K562 (cell line): ENCODE data around the gene HOXA9. TPM values are rescaled to one million over a fixed set of nuclear protein-coding genes. Genes with fewer than 3 reads are reported as not detected.

Experiments
- HNRNPUL1 ChIP-seq: fragments of 200-400 bp; formaldehyde crosslinking; IDR thresholded peaks from 2 replicates; pipeline ENCODE4 v1.6.1; 2017; ENCODE audit warnings: low read length
- PCBP1 ChIP-seq: fragments of 200-400 bp; formaldehyde crosslinking; IDR thresholded peaks from 2 replicates; pipeline ENCODE4 v1.6.1; 2018; ENCODE audit warnings: mild to moderate bottlenecking, low read depth, low read length; ENCODE audit not compliant: poor library complexity, severe bottlenecking
- PHB ChIP-seq: fragments of 250-450 bp; sonication (Bioruptor Pico); IDR thresholded peaks from 2 replicates; pipeline ENCODE4 v1.5.0; 2021
- SRSF1 ChIP-seq: fragments of 200-400 bp; formaldehyde crosslinking; IDR thresholded peaks from 2 replicates; pipeline ENCODE4 v1.6.1; 2017; ENCODE audit warnings: mild to moderate bottlenecking, low read depth, low read length, moderate library complexity
- TFAM ChIP-seq: fragments of 250-450 bp; sonication (Bioruptor Pico); conservative IDR thresholded peaks from 2 replicates; pipeline ENCODE4 v1.5.0; 2021; ENCODE audit warnings: mild to moderate bottlenecking, moderate library complexity
- ZNF184 ChIP-seq: sonication (generic); formaldehyde crosslinking; IDR thresholded peaks from 2 replicates; pipeline ENCODE4 v1.5.0; 2020; ENCODE audit warnings: missing genetic modification reagents
- ZNF316 ChIP-seq: fragments of 450-650 bp; IDR thresholded peaks from 2 replicates; pipeline ENCODE4 v1.6.1; 2016
- ZNF583 ChIP-seq: fragments of 250-450 bp; sonication (Bioruptor Pico); IDR thresholded peaks from 2 replicates; pipeline ENCODE4 v1.4.0; 2020
- polyA plus RNA-seq, 8 experiments: library from polyadenylated mRNA; depleted of rRNA in 4 of 8; stranded (reverse) in 5 of 8; unstranded in 3 of 8; fragments of >200 nt; fragmentation: Nextera tagmentation in 2 of 8; fragmentation: Illumina TruSeq in 1 of 8; extraction: Ambion mirVana in 2 of 8; extraction: Trizol in 1 of 8; gene quantifications; 2 replicates each; pipeline versions ENCODE4 v1.2.1 to v1.2.3, GENCODE V29; 2011 to 2014; ENCODE audit warnings: inconsistent platforms in 1 of 8, missing spikeins in 1 of 8
- total RNA-seq, 7 experiments: library from RNA; depleted of rRNA in 6 of 7; stranded (reverse); fragments of >200 nt in 6 of 7; fragmentation: Illumina TruSeq in 2 of 7; extraction: Trizol in 2 of 7; gene quantifications; 2 replicates each; pipeline versions ENCODE4 v1.2.1 to v1.2.3, GENCODE V29; 2011 to 2021; ENCODE audit warnings: low replicate concordance in 1 of 7
- TF ChIP-seq, protein P1 (sequence below): IDR thresholded peaks from 3 replicates; pipeline ENCODE4 v1.6.1; 2011; ENCODE audit warnings: borderline replicate concordance, mild to moderate bottlenecking, moderate library complexity; ENCODE audit not compliant: insufficient read length; ENCODE audit errors: extremely low read depth
- TF ChIP-seq, protein P2 (sequence below): sonication (generic); formaldehyde crosslinking; IDR thresholded peaks from 2 replicates; pipeline ENCODE4 v1.8.1; 2022; ENCODE audit warnings: missing genetic modification reagents
- TF ChIP-seq, protein P3 (sequence below): fragments of 250-450 bp; sonication (Bioruptor Pico); IDR thresholded peaks from 2 replicates; pipeline ENCODE4 v1.8.0; 2021; ENCODE audit warnings: moderate library complexity, mild to moderate bottlenecking, inconsistent platforms

HOXA9 gene
- total and polyA plus RNA-seq, 9 of the 15 experiments (the other 6 are each of a cell fraction or from before 2014, with no cell fraction given), result not detected

DNA sequence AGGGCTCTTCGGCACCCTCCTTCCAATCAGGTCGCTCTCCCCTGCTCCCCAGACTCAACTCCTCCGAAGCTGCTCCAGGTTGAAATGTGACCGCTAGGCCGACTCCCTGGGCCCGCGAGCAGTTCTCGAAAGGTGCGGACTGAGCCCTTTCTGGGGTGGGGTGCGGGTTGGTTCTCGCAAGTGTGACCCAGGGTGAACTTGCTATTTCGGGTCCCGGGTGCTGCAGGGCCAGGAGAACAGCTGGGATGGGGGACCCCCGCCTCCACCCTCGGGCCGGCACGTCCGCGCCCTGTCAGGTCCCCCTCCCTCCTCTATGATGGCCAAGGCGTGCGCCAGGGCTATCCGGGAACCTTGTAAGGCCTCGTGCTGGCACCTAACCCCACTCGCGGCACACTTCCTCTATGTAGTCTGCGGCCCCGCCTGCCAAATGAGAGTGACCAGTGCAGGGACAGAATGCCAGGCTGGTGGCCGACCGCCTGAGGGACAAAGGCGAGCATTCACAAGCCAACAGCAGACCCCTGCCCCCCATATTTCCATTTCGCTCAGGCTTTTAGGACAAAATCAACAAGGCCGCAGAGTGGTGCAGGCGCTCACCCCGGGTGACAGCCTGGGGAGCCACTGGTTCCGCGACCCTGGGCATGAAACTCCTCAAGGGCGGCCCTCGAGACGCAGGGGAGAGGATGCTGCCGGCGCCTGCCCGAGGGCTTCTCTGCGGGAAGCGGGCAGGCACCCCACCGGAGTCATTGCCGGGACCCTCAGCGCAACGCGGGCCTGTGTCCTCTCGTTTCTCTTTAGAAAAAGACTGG lies 48.3 kb upstream of the HOXA9 start (continued):
- TF ChIP-seq, protein P1, sequence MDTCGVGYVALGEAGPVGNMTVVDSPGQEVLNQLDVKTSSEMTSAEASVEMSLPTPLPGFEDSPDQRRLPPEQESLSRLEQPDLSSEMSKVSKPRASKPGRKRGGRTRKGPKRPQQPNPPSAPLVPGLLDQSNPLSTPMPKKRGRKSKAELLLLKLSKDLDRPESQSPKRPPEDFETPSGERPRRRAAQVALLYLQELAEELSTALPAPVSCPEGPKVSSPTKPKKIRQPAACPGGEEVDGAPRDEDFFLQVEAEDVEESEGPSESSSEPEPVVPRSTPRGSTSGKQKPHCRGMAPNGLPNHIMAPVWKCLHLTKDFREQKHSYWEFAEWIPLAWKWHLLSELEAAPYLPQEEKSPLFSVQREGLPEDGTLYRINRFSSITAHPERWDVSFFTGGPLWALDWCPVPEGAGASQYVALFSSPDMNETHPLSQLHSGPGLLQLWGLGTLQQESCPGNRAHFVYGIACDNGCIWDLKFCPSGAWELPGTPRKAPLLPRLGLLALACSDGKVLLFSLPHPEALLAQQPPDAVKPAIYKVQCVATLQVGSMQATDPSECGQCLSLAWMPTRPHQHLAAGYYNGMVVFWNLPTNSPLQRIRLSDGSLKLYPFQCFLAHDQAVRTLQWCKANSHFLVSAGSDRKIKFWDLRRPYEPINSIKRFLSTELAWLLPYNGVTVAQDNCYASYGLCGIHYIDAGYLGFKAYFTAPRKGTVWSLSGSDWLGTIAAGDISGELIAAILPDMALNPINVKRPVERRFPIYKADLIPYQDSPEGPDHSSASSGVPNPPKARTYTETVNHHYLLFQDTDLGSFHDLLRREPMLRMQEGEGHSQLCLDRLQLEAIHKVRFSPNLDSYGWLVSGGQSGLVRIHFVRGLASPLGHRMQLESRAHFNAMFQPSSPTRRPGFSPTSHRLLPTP, result no peak
- TF ChIP-seq PCBP1 (no peak), ZNF184 (no peak), ZNF316 (no peak), HNRNPUL1 (no peak), ZNF583 (no peak), SRSF1 (no peak), TFAM (no peak), PHB (CRISPR knock-in tag) (no peak)
- TF ChIP-seq, protein P2, sequence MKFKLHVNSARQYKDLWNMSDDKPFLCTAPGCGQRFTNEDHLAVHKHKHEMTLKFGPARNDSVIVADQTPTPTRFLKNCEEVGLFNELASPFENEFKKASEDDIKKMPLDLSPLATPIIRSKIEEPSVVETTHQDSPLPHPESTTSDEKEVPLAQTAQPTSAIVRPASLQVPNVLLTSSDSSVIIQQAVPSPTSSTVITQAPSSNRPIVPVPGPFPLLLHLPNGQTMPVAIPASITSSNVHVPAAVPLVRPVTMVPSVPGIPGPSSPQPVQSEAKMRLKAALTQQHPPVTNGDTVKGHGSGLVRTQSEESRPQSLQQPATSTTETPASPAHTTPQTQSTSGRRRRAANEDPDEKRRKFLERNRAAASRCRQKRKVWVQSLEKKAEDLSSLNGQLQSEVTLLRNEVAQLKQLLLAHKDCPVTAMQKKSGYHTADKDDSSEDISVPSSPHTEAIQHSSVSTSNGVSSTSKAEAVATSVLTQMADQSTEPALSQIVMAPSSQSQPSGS, result no peak
- TF ChIP-seq, protein P3, sequence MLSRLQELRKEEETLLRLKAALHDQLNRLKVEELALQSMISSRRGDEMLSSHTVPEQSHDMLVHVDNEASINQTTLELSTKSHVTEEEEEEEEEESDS (CRISPR knock-in tag), result no peak
- TF ChIP-seq, all 486 proteins: peak for 0
